Measurements from ENCODE around the gene AATF.

Gene AATF

GRCh38 chr17:36979565-36979941, 30.8 kb downstream of the AATF start:
- no peak overlapping the region for H3K27ac ChIP-seq (ENCODE audit: low read length)
- no peaks in the 10 kb centered on the region for H3K36me3 ChIP-seq (replicated peaks; ENCODE audit: insufficient read depth, low read length)
- TF ChIP-seq EZH2 (optimal IDR thresholded peaks at IDR 0.05; ENCODE audit: low read depth, low read length) (no peak), EZH2phosphoT487 (IDR thresholded peaks at IDR 0.05; ENCODE audit: low read length) (no peak), CTCF (IDR thresholded peaks at IDR 0.05; ENCODE audit: low read length) (no peak)

GRCh38 chr17:36980280-36980761, 31.6 kb downstream of the AATF start:
- Histone ChIP-seq H3K4me2 (ENCODE audit: low read depth, low read length) (no peak overlapping the region), H3K36me3 (replicated peaks; ENCODE audit: insufficient read depth, low read length) (no peaks in the 10 kb centered on the region), H3K9me2 (replicated peaks; ENCODE audit: insufficient read depth, low read length) (no peaks in the 10 kb centered on the region), H3K27ac (ENCODE audit: low read length) (no peak overlapping the region), H3K79me2 (ENCODE audit: low read length) (peaks cover 68% of the 10 kb centered on the region), H3K9me3 (replicated peaks; ENCODE audit: insufficient read depth, low read length) (no peaks in the 10 kb centered on the region), H3K27me3 (replicated peaks; ENCODE audit: insufficient read depth, low read length) (no peaks in the 10 kb centered on the region), H3K9ac (ENCODE audit: low read length) (no peak overlapping the region), H3K4me1 (ENCODE audit: low read length) (no peaks in the 10 kb centered on the region), H2AFZ (ENCODE audit: low read length) (no peak overlapping the region), H3F3A (ENCODE audit: insufficient read depth, low read length) (no peaks in the 10 kb centered on the region), H4K20me1 (ENCODE audit: insufficient read depth, low read length) (no peaks in the 10 kb centered on the region), H3K4me3 (ENCODE audit: low read length) (no peak overlapping the region)
- TF ChIP-seq EZH2phosphoT487 (IDR thresholded peaks at IDR 0.05; ENCODE audit: low read length), result no peak
- no peak for TF ChIP-seq EZH2 (optimal IDR thresholded peaks at IDR 0.05; ENCODE audit: low read depth, low read length)
- DNase-seq, result no peak

More at GRCh38 chr17:36979565-36979941, 30.8 kb downstream of the AATF start:
- no peaks in the 10 kb centered on the region for H3K9me3 ChIP-seq (replicated peaks; ENCODE audit: insufficient read depth, low read length)
- H3K4me1 ChIP-seq (ENCODE audit: low read length), result no peaks in the 10 kb centered on the region
- no peaks in the 10 kb centered on the region for H3F3A ChIP-seq (ENCODE audit: insufficient read depth, low read length)
- no peaks in the 10 kb centered on the region for H3K9me2 ChIP-seq (replicated peaks; ENCODE audit: insufficient read depth, low read length)
- H3K79me2 ChIP-seq (ENCODE audit: low read length), result peaks cover 75% of the 10 kb centered on the region
- no peak for DNase-seq
- no peak overlapping the region for H3K4me2 ChIP-seq (ENCODE audit: low read depth, low read length)
- no peak overlapping the region for H3K9ac ChIP-seq (ENCODE audit: low read length)
- peaks cover 3% of the 10 kb centered on the region; the same call in 1 of the 2 replicates for H4K20me1 ChIP-seq (ENCODE audit: insufficient read depth, low read length)
- no peak overlapping the region for H2AFZ ChIP-seq (ENCODE audit: low read length)
- no peaks in the 10 kb centered on the region for H3K27me3 ChIP-seq (replicated peaks; ENCODE audit: insufficient read depth, low read length)
- no peak overlapping the region for H3K4me3 ChIP-seq (ENCODE audit: low read length)

GRCh38 chr17:36983618-36984017, 34.9 kb downstream of the AATF start:
- peaks cover 41% of the 10 kb centered on the region for H3K79me2 ChIP-seq (ENCODE audit: low read length)

More at GRCh38 chr17:36983618-36984017, 34.9 kb downstream of the AATF start:
- Histone ChIP-seq H2AFZ (ENCODE audit: low read length) (no peak overlapping the region), H3K9ac (ENCODE audit: low read length) (no peak overlapping the region), H3F3A (ENCODE audit: insufficient read depth, low read length) (no peaks in the 10 kb centered on the region), H4K20me1 (ENCODE audit: insufficient read depth, low read length) (no peaks in the 10 kb centered on the region), H3K27ac (ENCODE audit: low read length) (no peak overlapping the region), H3K4me1 (ENCODE audit: low read length) (no peaks in the 10 kb centered on the region), H3K9me3 (replicated peaks; ENCODE audit: insufficient read depth, low read length) (no peaks in the 10 kb centered on the region), H3K4me2 (ENCODE audit: low read depth, low read length) (no peak overlapping the region), H3K27me3 (replicated peaks; ENCODE audit: insufficient read depth, low read length) (no peaks in the 10 kb centered on the region), H3K9me2 (replicated peaks; ENCODE audit: insufficient read depth, low read length) (no peaks in the 10 kb centered on the region), H3K4me3 (ENCODE audit: low read length) (no peak overlapping the region), H3K36me3 (replicated peaks; ENCODE audit: insufficient read depth, low read length) (no peaks in the 10 kb centered on the region; the same call in 1 of the 2 replicates)
- no peak for DNase-seq
- TF ChIP-seq EZH2 (optimal IDR thresholded peaks at IDR 0.05; ENCODE audit: low read depth, low read length), result no peak
- TF ChIP-seq EZH2phosphoT487 (IDR thresholded peaks at IDR 0.05; ENCODE audit: low read length), result no peak
- TF ChIP-seq CTCF (IDR thresholded peaks at IDR 0.05; ENCODE audit: low read length), result no peak
